Stimulated activated CD8-positive, alpha-beta memory T cell treated with anti-CD3 and anti-CD28 coated beads, Interleukin-12 subunit alpha, Interleukin-12 subunit beta, amount 100 ng/mL, for 4 hours (primary cell): ENCODE results near the gene CDYL2.

ENCODE experiments used
- DNase-seq: peaks from one replicate; pipeline ENCODE4 v3.0.0-alpha.2; 2020; ENCODE audit warnings: low read depth

CDYL2 gene

DNA sequence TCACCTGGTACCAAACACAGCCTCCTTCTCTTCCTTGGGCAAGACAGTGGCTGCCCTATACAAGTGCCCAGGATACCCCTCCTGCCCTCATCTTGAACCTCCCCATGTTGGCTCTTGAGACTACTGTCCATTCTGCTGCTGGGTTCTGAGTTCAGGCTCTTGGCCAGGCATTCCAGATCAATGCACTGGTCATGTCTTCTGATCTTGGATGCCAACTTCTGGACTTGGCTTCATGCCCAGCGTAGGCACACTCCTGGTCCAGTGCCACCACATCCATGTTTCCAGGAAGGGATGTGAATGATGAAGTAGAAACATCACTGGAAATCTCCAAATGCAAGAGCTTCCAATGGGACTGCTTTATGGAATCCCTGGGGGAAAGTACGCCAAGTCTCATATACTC lies 212.1 kb downstream of the CDYL2 start:
- DNase-seq = no peak

DNA sequence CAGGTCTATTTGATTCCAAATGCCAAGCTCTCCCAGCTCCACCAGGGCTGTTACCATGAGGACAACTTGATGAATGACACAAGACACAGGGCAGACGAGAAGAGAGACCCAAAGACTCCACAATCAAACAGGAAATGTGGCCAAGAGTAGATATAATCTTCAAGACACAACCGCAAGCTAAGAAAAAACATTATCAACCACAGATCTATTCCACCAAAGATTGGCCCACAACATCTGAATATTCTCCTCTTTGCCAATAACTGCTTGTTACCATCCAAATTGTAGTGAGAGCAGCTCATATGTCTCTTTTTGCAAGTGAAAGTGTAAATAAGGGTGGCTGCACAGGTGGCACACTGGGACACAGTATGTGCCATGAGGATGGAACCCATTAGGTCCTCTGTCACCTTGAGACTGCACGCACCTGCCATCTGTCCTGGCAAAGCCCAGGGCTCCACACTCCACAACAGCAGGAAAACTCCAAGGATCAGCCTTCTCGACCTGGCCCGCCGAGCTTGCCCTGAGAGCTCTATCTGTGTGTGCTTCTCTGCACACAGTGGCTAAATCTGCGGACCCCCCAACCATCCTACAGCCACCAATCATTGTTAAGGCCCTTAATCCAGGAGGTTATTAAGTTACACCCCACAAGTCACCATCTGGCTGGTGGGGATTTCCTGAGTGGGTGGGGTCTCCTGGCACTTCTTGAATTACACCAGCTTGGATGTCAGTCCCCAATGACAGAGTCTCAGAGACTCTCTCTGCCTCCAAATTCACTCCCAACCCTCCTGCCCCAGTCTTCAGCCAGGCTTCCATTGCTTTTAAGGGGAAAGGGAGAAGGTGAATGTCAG lies 213.1 kb downstream of the CDYL2 start:
- no peak for DNase-seq

DNA sequence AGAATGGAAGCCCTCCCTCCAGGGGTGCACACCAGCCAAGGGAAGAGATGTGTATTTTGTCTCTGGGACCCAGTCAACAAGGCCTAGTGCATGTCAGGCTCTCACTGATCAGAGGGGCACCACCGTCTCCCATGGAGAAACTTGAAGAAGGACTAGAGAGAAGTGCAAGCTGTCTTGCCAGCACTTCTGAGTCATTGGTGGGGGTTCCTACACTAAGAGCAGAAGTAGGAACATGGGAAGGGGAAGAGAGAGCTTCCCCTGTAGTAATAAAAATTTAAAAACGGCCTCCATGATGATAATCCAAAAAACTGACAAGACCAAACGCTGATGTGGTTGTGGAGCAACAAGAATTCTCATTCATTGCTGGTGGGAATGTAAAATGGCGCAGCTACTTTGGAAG lies 217.3 kb downstream of the CDYL2 start:
- DNase-seq = no peak

DNA sequence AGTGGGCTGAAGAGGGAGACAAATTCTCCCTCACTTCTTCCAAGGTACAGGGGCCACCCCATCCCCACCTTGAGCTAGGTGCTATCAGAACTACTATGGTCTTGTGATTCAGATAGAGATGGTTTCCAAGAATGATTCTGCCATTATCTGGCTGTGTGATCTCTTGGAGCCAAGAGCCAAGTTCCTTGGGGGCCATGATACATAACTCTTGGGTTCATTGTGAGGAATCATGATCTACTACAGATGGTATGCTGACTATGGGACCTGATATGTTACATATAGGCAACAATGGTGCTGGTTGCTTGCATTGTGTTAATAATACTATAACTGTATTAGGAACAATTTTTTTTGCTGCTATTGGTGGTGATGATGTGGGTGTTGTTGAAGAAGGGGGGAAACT lies 217.9 kb downstream of the CDYL2 start:
- DNase-seq = no peak

DNA sequence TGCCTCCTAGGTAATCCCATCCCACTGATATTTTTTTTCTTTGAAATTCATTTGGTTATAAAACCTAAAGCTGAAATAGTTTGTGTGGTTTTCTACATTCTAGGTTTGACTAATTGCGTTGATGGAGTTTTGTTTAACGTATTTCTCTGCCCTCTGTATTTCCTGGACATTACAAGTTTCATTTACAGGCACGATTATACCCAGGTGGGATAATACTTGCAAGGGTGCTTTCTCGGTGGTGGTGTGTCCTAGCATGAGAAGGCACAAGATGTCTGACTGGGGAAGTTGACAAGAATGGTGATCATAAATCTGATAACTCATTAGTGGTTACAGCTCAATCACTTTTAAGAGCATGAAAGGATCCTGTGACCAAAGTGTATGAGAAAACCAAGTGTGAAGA lies 218.6 kb downstream of the CDYL2 start:
- DNase-seq = no peak

DNA sequence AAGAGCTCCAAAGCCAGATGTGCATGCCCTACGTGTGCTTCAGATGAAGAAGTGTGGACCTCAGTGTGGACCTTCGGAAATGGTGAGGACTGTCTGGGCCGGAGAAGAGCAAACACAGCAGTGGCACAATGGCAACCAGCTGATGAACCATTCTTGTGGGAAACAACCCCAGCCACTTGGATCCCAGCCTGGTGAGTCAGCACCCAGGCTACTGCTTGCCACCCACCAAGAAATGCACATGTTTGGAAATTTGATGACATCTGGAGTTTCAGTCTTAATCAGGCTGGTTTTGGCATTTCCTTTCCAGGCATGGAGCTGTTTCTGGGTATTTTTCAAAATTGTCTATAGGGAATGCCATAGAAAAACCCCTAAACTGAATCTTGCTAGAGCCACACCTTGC lies 220.9 kb downstream of the CDYL2 start:
- no peak for DNase-seq

DNA sequence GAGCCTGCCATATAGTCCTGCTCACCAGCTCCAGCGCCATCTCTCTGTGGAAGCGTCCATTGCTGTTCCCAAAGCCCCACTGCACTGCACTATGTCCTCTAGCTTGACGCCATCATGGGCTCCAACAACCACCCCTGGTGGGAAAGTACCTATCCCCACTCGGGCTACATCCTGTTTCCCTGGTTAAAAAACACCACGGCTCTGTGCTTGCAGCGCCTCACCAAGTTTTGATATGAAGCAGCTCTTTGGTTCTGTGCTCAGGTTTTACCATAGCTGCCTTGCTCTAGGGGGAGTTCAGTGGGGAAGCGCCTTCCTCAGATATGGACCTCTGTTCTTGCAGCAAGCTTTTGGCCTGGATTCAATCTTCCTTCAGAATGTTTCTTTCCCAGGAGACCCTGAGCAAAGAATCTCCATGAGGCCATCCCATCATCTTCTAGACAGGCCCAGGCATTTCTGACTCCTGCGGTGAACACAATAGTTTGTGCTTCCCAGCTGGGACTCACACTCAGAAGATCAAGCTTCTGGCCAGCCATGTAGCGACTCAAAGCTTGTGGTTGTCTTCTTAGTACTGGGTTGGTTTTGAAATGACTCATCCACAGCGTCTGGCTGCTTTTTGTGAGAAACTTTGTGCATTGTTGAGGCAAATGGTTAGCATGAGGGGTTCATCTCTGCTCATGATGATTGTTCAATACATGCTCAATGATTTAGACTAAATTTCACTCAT lies 224.1 kb downstream of the CDYL2 start:
- DNase-seq = peak; percentile 16

DNA sequence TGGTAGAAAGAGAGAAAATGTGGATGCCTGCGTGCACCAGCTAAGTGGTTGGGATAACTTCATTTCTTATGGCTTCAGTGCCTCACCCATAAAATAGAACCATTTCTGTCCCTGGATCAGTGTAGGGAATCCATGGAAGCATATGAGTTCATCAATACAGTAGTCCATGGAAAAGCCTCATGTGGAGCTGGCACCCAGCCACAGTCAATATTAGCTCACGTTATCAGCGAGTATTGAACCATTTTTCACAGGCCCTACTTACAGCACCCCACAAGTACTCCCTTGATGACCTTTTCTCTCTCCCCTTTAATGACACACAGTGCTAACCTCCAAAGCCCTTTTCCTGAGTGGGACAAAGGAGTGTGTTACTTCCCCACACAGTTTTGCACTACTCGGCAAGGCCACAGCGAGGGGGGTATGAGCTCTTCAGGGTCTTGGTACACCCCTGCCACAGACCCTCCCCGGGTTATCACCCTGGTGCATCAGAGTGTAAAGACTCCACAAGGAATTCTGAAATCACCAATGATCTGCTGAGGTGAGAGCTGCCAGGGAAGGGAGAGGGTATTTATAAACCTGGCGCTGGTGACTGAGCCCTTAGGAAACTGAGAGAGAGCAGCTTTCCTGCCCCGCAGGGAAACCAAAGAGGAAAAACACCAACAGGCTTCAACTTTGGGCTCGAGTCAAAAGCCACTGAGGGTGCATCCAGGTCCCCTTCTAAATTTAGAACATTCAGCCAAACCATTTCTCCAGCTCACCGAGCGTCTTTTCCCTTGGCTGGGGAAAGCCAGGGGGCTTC lies 226.7 kb downstream of the CDYL2 start:
- no peak for DNase-seq

DNA sequence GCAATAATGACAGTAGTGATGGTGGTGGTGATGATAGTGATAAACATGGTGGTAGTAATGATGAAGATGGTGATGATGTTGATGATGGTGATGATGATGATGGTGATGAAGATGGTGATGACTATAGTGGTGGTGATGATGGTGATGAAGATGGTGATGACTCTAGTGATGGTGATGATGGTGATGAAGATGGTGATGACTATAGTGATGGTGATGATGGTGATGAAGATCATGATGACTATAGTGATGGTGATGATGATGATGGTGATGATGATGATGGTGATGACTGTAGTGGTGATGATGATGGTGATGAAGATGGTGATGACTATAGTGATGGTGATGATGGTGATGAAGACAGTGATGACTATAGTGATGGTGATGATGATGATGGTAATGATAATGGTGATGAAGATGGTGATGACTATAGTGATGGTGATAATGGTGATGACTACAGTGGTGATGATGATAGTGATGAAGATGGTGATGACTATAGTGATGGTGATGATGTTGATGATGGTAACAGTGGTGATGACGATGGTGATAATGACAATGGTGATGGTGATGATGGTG lies 228.0 kb downstream of the CDYL2 start:
- DNase-seq = no peak

DNA sequence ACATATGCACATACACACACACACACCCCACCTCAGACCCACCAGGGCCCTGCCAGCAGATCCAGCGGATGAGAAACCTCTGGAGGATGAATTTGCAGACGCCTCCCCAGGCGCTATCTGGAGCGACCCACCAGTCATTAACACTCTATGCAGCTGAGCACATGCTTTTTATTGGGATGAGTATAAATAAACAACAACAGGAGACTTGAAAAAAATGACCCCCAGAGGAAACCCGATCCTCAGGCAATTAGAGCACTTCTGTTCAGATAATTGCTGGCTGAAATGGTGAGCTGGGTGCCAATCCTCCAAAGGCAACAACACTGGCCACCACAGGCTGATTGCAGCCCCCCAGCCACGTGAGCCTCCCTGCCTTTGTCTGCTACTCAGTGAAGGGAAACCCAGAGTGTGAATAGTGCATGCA lies 230.7 kb downstream of the CDYL2 start:
- DNase-seq = no peak

DNA sequence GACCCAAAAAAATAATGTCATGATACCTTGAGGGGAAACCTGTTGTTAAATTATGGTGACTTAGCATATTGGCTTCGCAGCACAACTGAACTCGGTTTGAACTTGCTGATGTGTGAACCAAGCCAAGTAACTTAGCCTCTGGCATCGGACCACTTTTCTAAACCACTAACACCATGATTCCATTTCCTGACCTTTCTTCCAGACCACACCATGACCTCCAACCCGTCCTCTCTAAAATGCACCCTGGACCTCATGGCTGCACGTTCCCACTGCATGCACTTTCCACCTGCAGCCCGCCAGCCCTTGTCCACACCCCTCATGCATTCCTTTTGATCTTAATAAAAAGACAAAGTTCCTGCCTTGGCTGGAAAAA lies 234.3 kb downstream of the CDYL2 start:
- DNase-seq = no peak

DNA sequence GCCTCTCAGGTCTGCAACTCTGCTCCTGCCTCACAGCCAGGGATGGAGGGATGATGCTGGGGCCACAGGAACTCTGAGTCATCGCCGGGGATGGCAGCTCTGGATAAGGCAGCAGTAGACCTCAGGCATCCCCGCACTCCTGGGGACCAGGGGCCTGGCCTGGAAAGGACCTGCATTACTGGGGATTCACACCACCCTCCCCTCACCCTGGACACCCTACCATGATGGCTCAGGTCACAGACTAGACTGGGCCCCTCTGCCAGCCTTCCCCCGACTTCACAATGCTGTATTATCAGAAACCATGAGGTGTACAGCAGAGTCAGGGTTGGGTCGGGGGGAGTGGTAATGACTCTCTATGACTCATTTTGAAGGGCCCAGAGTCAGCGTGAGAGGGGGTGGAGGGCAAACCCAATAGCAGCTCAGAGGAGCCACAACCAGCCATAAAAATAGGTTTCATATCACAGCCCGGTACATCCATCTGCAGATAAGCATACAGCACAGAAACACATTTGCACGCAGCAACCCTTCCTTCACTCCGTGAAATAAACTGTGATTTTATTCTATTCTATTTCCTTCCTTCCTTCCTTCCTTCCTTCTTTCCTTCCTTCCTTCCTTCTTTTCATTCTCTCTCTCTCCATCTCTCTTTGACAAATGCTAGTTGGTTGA lies 234.8 kb downstream of the CDYL2 start:
- DNase-seq = peak; percentile 44

DNA sequence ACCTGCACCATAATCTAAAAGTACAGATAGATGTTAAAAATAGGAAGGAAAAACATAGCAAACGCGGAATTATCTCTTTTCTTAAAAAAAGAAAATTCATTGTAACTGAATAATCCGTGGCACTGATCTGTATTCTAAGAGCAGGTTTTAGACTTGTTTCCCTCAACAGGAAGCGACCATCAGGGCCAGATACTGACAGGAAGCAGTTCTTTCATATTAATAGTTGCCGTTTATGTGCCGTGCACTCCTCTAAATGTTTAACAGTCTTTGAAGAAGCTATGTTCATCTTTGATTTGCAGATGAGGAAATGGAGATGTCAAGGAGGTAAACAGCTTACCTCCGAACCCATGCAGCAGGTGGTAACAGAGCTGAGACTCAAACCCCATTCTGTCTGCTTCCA lies 240.0 kb downstream of the CDYL2 start:
- DNase-seq = no peak

DNA sequence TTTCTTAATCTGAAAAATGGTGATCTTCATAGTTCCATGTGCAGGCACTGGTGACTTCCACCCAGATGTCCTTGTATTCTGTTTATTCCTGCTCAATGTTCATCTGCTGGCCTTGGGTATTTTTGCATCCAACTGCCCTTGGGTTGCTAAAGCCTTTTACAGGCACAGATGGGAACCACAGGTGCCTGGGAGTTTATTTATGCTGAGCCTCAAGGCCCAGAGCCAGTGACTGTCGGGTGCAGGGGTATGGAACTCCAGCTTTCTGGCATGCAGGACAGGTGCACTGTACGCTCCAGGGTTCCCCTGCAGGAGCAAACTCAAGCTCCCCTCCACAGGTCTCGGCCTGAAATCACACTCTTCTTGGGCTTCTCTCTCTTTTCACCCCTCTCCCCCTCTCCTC lies 241.3 kb downstream of the CDYL2 start:
- DNase-seq = no peak

DNA sequence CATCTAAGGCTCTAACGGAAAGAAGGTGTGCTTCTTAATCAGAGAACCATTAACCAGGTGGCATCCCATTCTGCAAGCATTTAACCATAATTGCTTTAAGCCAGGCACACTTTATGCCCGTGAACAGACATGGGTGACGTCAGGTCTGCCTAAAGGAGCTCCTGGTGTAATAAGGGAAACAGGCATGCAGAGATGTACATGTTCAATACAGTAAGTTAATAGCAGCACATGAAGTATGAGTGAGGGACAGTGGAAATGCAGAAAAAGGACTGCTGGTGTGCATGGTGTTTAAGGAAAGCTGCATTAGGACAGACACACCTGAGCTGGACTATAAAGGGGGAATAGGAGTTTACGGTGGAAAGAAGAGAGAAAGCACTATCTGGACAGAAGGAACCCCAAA lies 245.0 kb downstream of the CDYL2 start:
- no peak for DNase-seq

DNA sequence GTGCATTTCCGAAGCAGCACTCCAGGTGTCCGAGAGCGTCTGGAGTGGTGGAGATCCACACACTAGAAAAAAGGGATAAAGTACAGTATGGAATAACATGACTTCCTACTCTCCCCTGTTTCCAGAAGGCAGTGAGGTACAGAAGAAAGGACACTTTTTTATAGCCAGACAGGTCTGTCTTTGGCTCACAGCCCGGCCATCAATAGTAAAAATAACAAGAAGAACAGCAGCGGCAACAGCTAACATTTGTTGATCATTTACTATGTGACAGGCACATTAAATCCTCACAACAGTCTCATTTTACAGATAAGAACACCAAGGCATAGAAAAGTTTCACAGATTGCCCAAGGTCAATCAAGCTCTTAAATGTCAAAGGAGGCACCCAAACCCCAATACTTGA lies 247.4 kb downstream of the CDYL2 start:
- no peak for DNase-seq

DNA sequence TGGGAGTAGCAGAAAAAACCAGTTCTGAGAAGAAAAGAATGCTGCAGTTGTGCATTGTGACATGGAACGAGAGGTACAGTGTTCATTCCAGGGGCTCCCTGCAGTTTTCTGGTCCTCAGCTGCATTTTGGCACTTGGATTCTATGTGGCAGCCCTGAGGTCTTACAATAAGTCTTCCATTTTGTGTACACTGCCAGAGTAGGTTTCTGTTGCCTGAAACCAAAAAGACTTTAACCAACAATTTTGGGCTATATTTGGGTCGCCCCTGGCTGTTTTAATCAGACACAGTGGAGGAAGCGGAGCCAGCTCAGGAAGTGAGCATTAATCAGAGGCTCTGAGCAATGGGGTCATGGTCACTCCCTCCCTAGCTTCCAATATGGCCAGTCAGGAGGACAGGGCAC lies 247.9 kb downstream of the CDYL2 start:
- no peak for DNase-seq

DNA sequence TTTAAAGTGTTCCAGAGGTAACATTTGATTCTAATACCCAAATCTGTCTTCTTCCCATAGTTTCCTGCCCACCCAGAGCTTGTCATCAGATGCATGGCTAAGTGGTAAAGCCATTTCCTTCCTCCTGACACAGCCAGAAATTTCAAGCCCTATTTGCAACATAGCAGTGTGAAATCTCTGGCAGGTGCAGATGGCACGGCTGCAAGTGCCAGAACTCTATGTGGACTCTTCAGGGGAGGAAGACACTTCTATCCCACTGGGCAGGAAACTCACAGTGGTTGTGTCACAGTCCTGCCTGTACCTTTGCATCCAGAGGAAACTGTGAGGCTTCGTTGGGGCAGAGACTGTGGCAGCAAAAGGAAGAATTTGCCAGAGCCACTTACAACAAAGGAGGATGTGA lies 250.4 kb downstream of the CDYL2 start:
- no peak for DNase-seq

DNA sequence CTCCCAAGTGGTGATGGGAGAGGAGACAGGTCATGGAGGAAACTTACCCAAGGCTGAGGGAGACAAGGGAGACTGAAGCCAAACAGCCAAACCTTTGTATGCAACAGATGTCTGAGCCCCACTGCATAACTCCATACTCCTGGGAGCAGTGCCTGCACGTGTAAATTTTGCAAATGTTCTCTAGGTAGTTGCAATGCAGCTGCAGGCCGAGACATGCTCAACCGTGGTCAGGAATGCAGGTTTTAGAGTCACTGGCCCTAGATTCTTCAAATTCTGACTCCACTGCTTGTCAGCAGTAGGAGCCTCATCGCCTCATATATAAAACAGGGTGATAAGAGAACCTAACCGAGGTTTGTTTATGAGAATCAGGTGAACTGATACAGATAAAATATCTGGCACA lies 252.1 kb downstream of the CDYL2 start:
- DNase-seq = no peak
